ENCODE results near the gene SKAP1.
"Not testable (repeated sequence)": the region's sequence is repeated elsewhere in the genome, so short reads cannot be mapped to it uniquely, and the experiment has no call there.

Gene SKAP1

DNA sequence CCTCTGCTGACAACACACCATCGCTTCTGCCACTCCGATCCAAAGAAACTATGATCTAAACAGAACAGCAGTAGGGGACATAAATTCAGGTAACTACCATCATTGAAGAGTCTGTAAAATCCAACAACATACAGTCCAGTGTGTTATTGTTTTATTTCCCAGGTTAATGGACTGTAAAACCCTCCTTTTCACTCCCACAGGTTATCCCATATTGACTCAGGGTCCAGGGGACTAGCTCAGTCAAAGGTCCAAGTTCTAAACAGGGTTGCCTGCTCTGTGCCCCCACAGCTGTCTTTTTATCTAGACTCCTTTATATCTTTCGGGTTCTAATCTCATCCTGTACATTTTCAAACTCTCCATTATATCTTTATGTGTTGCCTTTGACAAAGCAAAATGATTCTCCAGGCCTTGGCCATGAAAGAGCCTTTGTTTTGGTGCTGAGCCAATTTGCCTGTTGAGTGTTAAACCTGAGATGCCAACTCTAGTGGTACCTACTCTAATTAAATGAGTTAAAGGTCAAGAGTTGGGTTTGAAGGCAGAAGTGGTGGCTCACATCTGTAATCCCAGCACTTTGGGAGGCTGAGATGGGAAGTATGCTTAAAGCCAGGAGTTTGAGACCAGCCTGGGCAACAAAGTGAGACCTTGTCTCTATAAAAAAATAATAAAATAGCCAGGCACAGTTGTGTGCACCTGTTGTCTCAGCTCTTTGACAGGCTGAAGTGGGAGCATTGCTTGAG is 242.0 kb downstream of the SKAP1 start:
- ATAC-seq, result no peak
- TF ChIP-seq POU6F1 (CRISPR knock-in tag; IDR thresholded peaks at IDR 0.05; ENCODE audit: borderline replicate concordance, low read depth), result no peak

- not testable (repeated sequence) for ATAC-seq
Observed at GRCh38 chr17:48186317-48186716, 243.7 kb downstream of the SKAP1 start.

DNA sequence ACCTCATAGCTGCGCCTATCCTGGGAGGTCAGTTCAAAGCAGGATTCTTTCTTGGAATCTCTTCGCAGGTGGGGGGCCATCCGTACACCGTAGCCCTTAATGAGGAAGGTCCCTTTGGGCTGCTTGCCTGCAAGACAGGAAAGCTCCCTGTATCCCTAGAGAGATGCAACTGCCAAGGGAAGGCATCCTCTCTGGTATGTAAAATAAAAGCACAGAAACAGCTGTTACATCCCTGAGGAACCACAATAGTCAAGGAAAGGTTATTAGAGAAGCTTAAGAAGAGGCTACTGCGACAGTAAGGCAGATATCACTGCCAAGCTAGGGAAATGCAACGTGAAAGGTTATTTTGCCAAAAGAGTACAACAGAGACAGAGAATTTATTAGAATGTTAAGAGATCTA is 245.3 kb downstream of the SKAP1 start:
- TF ChIP-seq ZC3H10 (CRISPR knock-in tag; IDR thresholded peaks at IDR 0.05) (no peak), TCF4 (CRISPR knock-in tag; IDR thresholded peaks at IDR 0.05; ENCODE audit: borderline replicate concordance) (no peak), CSDC2 (CRISPR knock-in tag; IDR thresholded peaks at IDR 0.05) (no peak), POU6F1 (CRISPR knock-in tag; IDR thresholded peaks at IDR 0.05; ENCODE audit: borderline replicate concordance, low read depth) (no peak), ZNF565 (CRISPR knock-in tag; conservative IDR thresholded peaks at IDR 0.05; ENCODE audit: low read depth) (no peak), CREB5 (CRISPR knock-in tag; IDR thresholded peaks at IDR 0.05; ENCODE audit: low read depth) (no peak), ESRRG (CRISPR knock-in tag; IDR thresholded peaks at IDR 0.05) (no peak), ARNTL (CRISPR knock-in tag; IDR thresholded peaks at IDR 0.05; ENCODE audit: borderline replicate concordance, low read depth) (no peak), ZNF70 (CRISPR knock-in tag; IDR thresholded peaks at IDR 0.05) (no peak), TSHZ2 (CRISPR knock-in tag; IDR thresholded peaks at IDR 0.05) (no peak)
- no peak for ATAC-seq

GRCh38 chr17:48181653-48182052 is 248.4 kb downstream of the SKAP1 start:
- ATAC-seq, result peak; percentile 46; the same call in 1 of the 3 replicates
- TF ChIP-seq ISL1 (CRISPR knock-in tag; IDR thresholded peaks at IDR 0.05) (no peak), PPARA (CRISPR knock-in tag; IDR thresholded peaks at IDR 0.05; ENCODE audit: borderline replicate concordance) (no peak), BACH2 (CRISPR knock-in tag; IDR thresholded peaks at IDR 0.05; ENCODE audit: borderline replicate concordance) (no peak), RARB (CRISPR knock-in tag; IDR thresholded peaks at IDR 0.05) (no peak), ZFP3 (CRISPR knock-in tag; IDR thresholded peaks at IDR 0.05) (no peak), POU6F1 (CRISPR knock-in tag; IDR thresholded peaks at IDR 0.05; ENCODE audit: borderline replicate concordance, low read depth) (no peak), TCF4 (CRISPR knock-in tag; IDR thresholded peaks at IDR 0.05; ENCODE audit: borderline replicate concordance) (no peak), TSHZ2 (CRISPR knock-in tag; IDR thresholded peaks at IDR 0.05) (no peak), PATZ1 (CRISPR knock-in tag; IDR thresholded peaks at IDR 0.05; ENCODE audit: borderline replicate concordance) (no peak), ZFP30 (CRISPR knock-in tag; IDR thresholded peaks at IDR 0.05) (no peak), TOX (CRISPR knock-in tag; IDR thresholded peaks at IDR 0.05; ENCODE audit: borderline replicate concordance) (no peak)
- TF ChIP-seq, protein P1, sequence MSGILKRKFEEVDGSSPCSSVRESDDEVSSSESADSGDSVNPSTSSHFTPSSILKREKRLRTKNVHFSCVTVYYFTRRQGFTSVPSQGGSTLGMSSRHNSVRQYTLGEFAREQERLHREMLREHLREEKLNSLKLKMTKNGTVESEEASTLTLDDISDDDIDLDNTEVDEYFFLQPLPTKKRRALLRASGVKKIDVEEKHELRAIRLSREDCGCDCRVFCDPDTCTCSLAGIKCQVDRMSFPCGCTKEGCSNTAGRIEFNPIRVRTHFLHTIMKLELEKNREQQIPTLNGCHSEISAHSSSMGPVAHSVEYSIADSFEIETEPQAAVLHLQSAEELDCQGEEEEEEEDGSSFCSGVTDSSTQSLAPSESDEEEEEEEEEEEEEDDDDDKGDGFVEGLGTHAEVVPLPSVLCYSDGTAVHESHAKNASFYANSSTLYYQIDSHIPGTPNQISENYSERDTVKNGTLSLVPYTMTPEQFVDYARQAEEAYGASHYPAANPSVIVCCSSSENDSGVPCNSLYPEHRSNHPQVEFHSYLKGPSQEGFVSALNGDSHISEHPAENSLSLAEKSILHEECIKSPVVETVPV (CRISPR knock-in tag; IDR thresholded peaks at IDR 0.05), result no peak

Data from SK-N-SH treated with all-trans-retinoic acid at 6 μM for 48 hours (cell line).